ENCODE results near the gene TLR9.

DNA sequence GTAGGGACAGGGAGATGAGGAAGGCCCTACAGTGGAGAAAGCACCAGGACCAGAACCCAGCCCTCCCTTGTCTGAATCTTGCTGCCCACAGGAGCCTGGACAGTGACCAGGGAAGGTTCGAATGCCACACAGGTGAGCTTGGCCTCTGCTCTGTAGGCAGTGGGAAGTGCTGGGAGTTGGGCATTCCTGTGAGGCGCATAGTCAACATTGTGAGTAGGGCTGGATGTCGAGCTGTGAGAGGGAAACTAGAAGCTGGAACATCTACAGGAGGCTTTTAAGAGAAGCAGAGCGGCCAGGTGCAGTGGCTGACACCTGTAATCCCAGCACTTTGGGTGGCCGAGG is 47.8 kb downstream of the TLR9 start:
- TF ChIP-seq SRF (CRISPR knock-in tag; IDR thresholded peaks at IDR 0.05) (no peak), CHCHD3 (CRISPR knock-in tag; IDR thresholded peaks at IDR 0.05) (no peak), SAP30 (IDR thresholded peaks at IDR 0.05; ENCODE audit: borderline replicate concordance, insufficient read depth, low read depth, low read length, poor library complexity, severe bottlenecking) (no peak), ZBTB2 (IDR thresholded peaks at IDR 0.05) (no peak), NBN (IDR thresholded peaks at IDR 0.05; ENCODE audit: low read depth) (no peak), E2F6 (IDR thresholded peaks at IDR 0.05; ENCODE audit: borderline replicate concordance in 1 of 2, extremely low read depth in 1 of 2, insufficient read depth in 1 of 2, insufficient read length in 1 of 2, low read depth in 1 of 2, low read length in 1 of 2, poor library complexity in 1 of 2, severe bottlenecking in 1 of 2) (no peak), FOXM1 (IDR thresholded peaks at IDR 0.05; ENCODE audit: low read depth) (no peak), FOXM1 (CRISPR knock-in tag; IDR thresholded peaks at IDR 0.05; ENCODE audit: low read depth) (no peak), MXI1 (IDR thresholded peaks at IDR 0.05; ENCODE audit: low read depth, low read length) (no peak), HLTF (IDR thresholded peaks at IDR 0.05) (no peak), MYC (IDR thresholded peaks at IDR 0.05; ENCODE audit: low read depth, low read length) (no peak), MYC (CRISPR knock-in tag; IDR thresholded peaks at IDR 0.05; ENCODE audit: borderline replicate concordance, low read depth) (no peak), ARID2 (IDR thresholded peaks at IDR 0.05) (no peak), POLR2AphosphoS5 (IDR thresholded peaks at IDR 0.05; ENCODE audit: control insufficient read depth, insufficient read depth, low read depth, low read length) (no peak), EZH2 (IDR thresholded peaks at IDR 0.05; ENCODE audit: borderline replicate concordance, low read depth, low read length) (no peak), EP300 (IDR thresholded peaks at IDR 0.05; ENCODE audit: low read length) (no peak)

All from K562 (cell line).